ENCODE data around the gene EIF4B. TPM values are rescaled to one million over a fixed set of nuclear protein-coding genes. Genes with fewer than 3 reads are reported as not detected.
A peak's percentile ranks its signal among the peaks of the same experiment; 100 is the strongest.

Gene EIF4B
- polyA plus RNA-seq, 1 experiment, result 296 TPM

- no peak for TF ChIP-seq CTCF (IDR thresholded peaks at IDR 0.05; ENCODE audit: insufficient read depth, low read depth, low read length)
- DNase-seq (ENCODE audit: low read depth), result no peak
- no peaks in the 10 kb centered on the region for H3K27me3 ChIP-seq (ENCODE audit: control insufficient read depth, insufficient read depth, low read length)
- H3K4me3 ChIP-seq (ENCODE audit: low read depth, low read length), result no peak overlapping the region
- CTCF ChIA-PET, result interaction anchor here (0.8 to 16.5 kb wide), 4 partner anchors 9 to 52 kb away, joined by 3 to 285 read pairs (median 10); partner anchors contain the start of gene IGFBP6
- H3K36me3 ChIP-seq (ENCODE audit: control insufficient read depth, insufficient read depth, low read length), result peaks cover 1% of the 10 kb centered on the region; the same call in 1 of the 2 replicates
- POLR2A ChIA-PET, result no interaction called here
Observed at GRCh38 chr12:53044896-53045695, 38.8 kb downstream of the EIF4B start.

- CTCF ChIA-PET, result interaction anchor here (3.7 to 16.5 kb wide), 2 partner anchors 8 to 23 kb away, joined by 17 to 285 read pairs; no protein-coding TSS in a partner anchor
Observed at GRCh38 chr12:53045696-53046045, 39.4 kb downstream of the EIF4B start.

GRCh38 chr12:53046655-53047220 lies 40.5 kb downstream of the EIF4B start:
- no peak for TF ChIP-seq CTCF (IDR thresholded peaks at IDR 0.05; ENCODE audit: insufficient read depth, low read depth, low read length)
- ChIA-PET CTCF (interaction anchor here (0.7 to 16.5 kb wide), 12 partner anchors 9 to 151 kb away, joined by 3 to 285 read pairs (median 4); partner anchors contain the start of genes CSAD, EIF4B, IGFBP6 and SOAT2), POLR2A (interaction anchor here (1.0 to 3.8 kb wide), 4 partner anchors 25 to 41 kb away, joined by 3 to 17 read pairs (median 9); partner anchors contain the start of genes EIF4B and SPRYD3)
- Histone ChIP-seq H3K4me3 (ENCODE audit: low read depth, low read length) (peak overlapping the region; percentile 52), H3K27me3 (ENCODE audit: control insufficient read depth, insufficient read depth, low read length) (no peaks in the 10 kb centered on the region), H3K36me3 (ENCODE audit: control insufficient read depth, insufficient read depth, low read length) (peaks cover 2% of the 10 kb centered on the region)
- DNase-seq (ENCODE audit: low read depth), result peak; percentile 64

More at GRCh38 chr12:53045696-53046045, 39.4 kb downstream of the EIF4B start:
- POLR2A ChIA-PET, result no interaction called here
- peaks cover 1% of the 10 kb centered on the region; the same call in 1 of the 2 replicates for H3K36me3 ChIP-seq (ENCODE audit: control insufficient read depth, insufficient read depth, low read length)
- peak overlapping the region; percentile 52 for H3K4me3 ChIP-seq (ENCODE audit: low read depth, low read length)
- TF ChIP-seq CTCF (IDR thresholded peaks at IDR 0.05; ENCODE audit: insufficient read depth, low read depth, low read length), result no peak
- H3K27me3 ChIP-seq (ENCODE audit: control insufficient read depth, insufficient read depth, low read length), result no peaks in the 10 kb centered on the region
- DNase-seq (ENCODE audit: low read depth), result no peak

GRCh38 chr12:53047221-53048032 lies 41.2 kb downstream of the EIF4B start:
- Histone ChIP-seq H3K4me3 (ENCODE audit: low read depth, low read length) (peak overlapping the region; percentile 38), H3K36me3 (ENCODE audit: control insufficient read depth, insufficient read depth, low read length) (peaks cover 7% of the 10 kb centered on the region), H3K27me3 (ENCODE audit: control insufficient read depth, insufficient read depth, low read length) (no peaks in the 10 kb centered on the region)
- 0 out of 2 replicates have a peak, but pooled peaks have one; percentile 2 for TF ChIP-seq CTCF (IDR thresholded peaks at IDR 0.05; ENCODE audit: insufficient read depth, low read depth, low read length)
- POLR2A ChIA-PET, result interaction anchor here (0.7 to 3.8 kb wide), 5 partner anchors 24 to 149 kb away, joined by 3 to 17 read pairs (median 8); partner anchors contain the start of genes EIF4B and SPRYD3
- DNase-seq (ENCODE audit: low read depth), result no peak
- CTCF ChIA-PET, result interaction anchor here (0.5 to 16.5 kb wide), 18 partner anchors 10 to 243 kb away, joined by 3 to 285 read pairs (median 3); partner anchors contain the start of genes CSAD, EIF4B, SOAT2 and SPRYD3

Measured in BJ (cell line).